ENCODE results near the gene C4orf50.

C4orf50 gene

GRCh38 chr4:5991405-5991804, 26.8 kb downstream of the C4orf50 start:
- DNase-seq, result no peak

GRCh38 chr4:5990446-5991160, 27.6 kb downstream of the C4orf50 start:
- DNase-seq, result no peak

GRCh38 chr4:5989236-5990225, 28.7 kb downstream of the C4orf50 start:
- DNase-seq, result no peak

GRCh38 chr4:5988086-5988845, 30.0 kb downstream of the C4orf50 start:
- DNase-seq, result no peak

GRCh38 chr4:5984843-5985242, 33.4 kb downstream of the C4orf50 start:
- DNase-seq, result no peak

GRCh38 chr4:5982156-5982973, 35.9 kb downstream of the C4orf50 start:
- no peak for DNase-seq

- no peak for DNase-seq
Measured at GRCh38 chr4:5980436-5981155, 37.6 kb downstream of the C4orf50 start.

- DNase-seq, result no peak
Measured at GRCh38 chr4:5979981-5980380, 38.2 kb downstream of the C4orf50 start.

- no peak for DNase-seq
Measured at GRCh38 chr4:5976921-5977320, 41.3 kb downstream of the C4orf50 start.

GRCh38 chr4:5976431-5976830, 41.8 kb downstream of the C4orf50 start:
- DNase-seq, result no peak

- no peak for DNase-seq
Measured at GRCh38 chr4:5974321-5974720, 43.9 kb downstream of the C4orf50 start.

- DNase-seq, result no peak
Measured at GRCh38 chr4:5973486-5974220, 44.6 kb downstream of the C4orf50 start.

- no peak for DNase-seq
Measured at GRCh38 chr4:5973033-5973432, 45.2 kb downstream of the C4orf50 start.

GRCh38 chr4:5972571-5972970, 45.7 kb downstream of the C4orf50 start:
- no peak for DNase-seq

GRCh38 chr4:5971078-5971450, 47.2 kb downstream of the C4orf50 start:
- DNase-seq, result no peak

- DNase-seq, result no peak
Measured at GRCh38 chr4:5970381-5971077, 47.7 kb downstream of the C4orf50 start.

- DNase-seq, result no peak
Measured at GRCh38 chr4:5969777-5970176, 48.5 kb downstream of the C4orf50 start.

- DNase-seq, result no peak
Measured at GRCh38 chr4:5969336-5969735, 48.9 kb downstream of the C4orf50 start.

GRCh38 chr4:5968246-5968645, 50.0 kb downstream of the C4orf50 start:
- no peak for DNase-seq

- DNase-seq, result no peak
Measured at GRCh38 chr4:5967783-5968182, 50.4 kb downstream of the C4orf50 start.
